Measurements from ENCODE around the gene EID2.

The EID2 gene

DNA sequence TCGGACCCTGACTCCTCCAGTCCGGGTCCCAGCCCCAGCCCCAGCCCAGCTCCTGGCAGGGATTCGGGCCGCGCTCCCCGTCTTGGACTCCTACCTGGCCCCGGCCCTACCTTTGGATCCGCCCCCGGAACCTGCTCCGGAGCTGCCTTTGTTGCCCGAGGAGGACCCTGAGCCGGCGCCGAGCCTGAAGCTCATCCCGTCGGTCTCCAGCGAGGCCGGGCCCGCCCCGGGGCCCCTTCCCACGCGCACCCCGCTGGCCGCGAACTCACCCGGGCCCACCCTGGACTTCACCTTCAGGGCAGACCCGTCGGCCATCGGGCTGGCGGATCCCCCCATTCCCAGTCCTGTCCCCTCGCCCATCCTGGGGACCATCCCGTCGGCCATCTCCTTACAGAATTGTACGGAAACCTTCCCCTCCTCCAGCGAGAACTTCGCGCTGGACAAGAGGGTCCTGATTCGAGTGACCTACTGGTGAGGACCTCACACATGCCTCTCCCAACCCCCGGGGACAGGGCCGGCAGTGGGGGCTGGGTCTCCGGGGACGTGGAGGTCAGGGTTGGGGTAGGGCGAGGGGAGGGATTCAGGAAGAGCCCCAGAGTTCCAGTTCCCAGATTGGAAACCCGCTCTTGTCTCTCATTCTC lies 24.3 kb downstream of the EID2 start:
- H3K56ac ChIP-seq (ENCODE audit: low read length) = peak overlapping the region; percentile 98
- no peak overlapping the region for H2AK5ac ChIP-seq (ENCODE audit: low read length)
- no peaks in the 10 kb centered on the region for H3K4me1 ChIP-seq (ENCODE audit: control insufficient read depth, low read depth, low read length)
- DNase-seq = no peak
- peak overlapping the region; percentile 45 for H3K4me2 ChIP-seq (ENCODE audit: low read length)
- H4K8ac ChIP-seq (ENCODE audit: low read depth, low read length) = no peak overlapping the region
- H3K27me3 ChIP-seq (ENCODE audit: insufficient read depth, low read length, poor library complexity) = peaks cover 2% of the 10 kb centered on the region
- peak overlapping the region; percentile 66 for H3K23ac ChIP-seq (ENCODE audit: low read length)
- H3K79me1 ChIP-seq (ENCODE audit: low read length) = peaks cover 5% of the 10 kb centered on the region
- no peak overlapping the region for H2BK15ac ChIP-seq (replicated peaks; ENCODE audit: low read depth)
- peak overlapping the region; percentile 60 for H3K18ac ChIP-seq (ENCODE audit: low read length)
- no CpG with 5 or more reads among the region's 44 CpGs for WGBS (ENCODE audit: extremely low coverage, insufficient coverage, low lambda C conversion rate)
- H2BK5ac ChIP-seq (ENCODE audit: low read length) = no peak overlapping the region
- no peaks in the 10 kb centered on the region for H3K36me3 ChIP-seq (ENCODE audit: control insufficient read depth, insufficient read depth, low read length)
- H3K27ac ChIP-seq (ENCODE audit: low read depth, low read length) = no peak overlapping the region
- peak overlapping the region; percentile 87 for H3K9ac ChIP-seq (ENCODE audit: low read length)
- H3K4me3 ChIP-seq (ENCODE audit: low read length) = peak overlapping the region; percentile 59
- peak overlapping the region; percentile 83 for H3K4ac ChIP-seq (ENCODE audit: low read depth, low read length)
- H2BK120ac ChIP-seq (ENCODE audit: low read depth, low read length) = no peak overlapping the region
- no peaks in the 10 kb centered on the region for H3K79me2 ChIP-seq (ENCODE audit: control insufficient read depth, insufficient read depth, low read length)
- no peak overlapping the region for H4K5ac ChIP-seq (ENCODE audit: low read length)

DNA sequence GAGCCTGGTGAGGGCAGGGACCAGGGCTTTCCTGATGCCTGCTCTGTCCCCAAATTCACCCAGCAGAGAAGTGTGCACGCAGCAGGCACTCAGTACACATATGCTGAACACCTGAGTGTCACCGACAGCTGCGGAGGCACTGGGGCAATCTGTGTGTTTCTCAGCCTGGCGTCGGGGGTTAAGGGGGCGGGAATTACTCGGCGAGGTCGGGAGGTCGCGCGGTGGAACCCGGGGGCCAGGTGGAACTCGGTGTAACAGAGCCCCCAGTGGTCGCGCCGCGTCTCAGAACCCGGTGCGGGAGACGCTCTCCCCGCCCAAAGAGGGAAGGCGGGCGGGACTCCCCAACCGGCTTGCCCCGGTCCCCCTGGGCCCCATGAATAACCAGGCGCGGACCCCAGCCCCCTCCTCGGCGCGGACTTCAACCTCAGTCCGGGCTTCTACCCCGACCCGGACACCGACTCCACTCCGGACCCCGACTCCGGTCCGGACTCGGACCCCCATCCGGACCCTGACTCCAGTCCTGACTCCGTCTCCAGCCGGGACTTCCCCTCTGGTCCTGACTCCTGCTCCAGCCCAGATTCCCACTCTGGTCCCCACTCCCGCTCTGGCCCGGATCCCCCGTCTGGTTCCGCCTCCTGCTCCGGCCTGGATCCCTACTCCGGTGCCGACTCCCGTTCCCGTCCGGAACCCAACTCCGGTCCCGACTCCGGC lies 25.0 kb downstream of the EID2 start, which contains the start of gene SELENOV:
TSS of gene SELENOV (plus strand) at position 300 of the 711 bp plus-strand sequence. CDS start at position 374, 74 bp downstream.
- Histone ChIP-seq H3K18ac (ENCODE audit: low read length) (peak within 1 kb of the TSS; percentile 60), H3K27ac (ENCODE audit: low read depth, low read length) (no peak within 1 kb of the TSS), H2BK5ac (ENCODE audit: low read length) (no peak within 1 kb of the TSS), H3K4me1 (ENCODE audit: control insufficient read depth, low read depth, low read length) (no peaks in the 10 kb centered on the region), H3K36me3 (ENCODE audit: control insufficient read depth, insufficient read depth, low read length) (no peaks in the 10 kb centered on the region), H3K27me3 (ENCODE audit: insufficient read depth, low read length, poor library complexity) (peaks cover 2% of the 10 kb centered on the region), H2BK15ac (replicated peaks; ENCODE audit: low read depth) (no peak within 1 kb of the TSS), H3K4me3 (ENCODE audit: low read length) (peak within 1 kb of the TSS; percentile 59), H3K79me1 (ENCODE audit: low read length) (peaks cover 5% of the 10 kb centered on the region), H4K5ac (ENCODE audit: low read length) (no peak within 1 kb of the TSS), H3K79me2 (ENCODE audit: control insufficient read depth, insufficient read depth, low read length) (no peaks in the 10 kb centered on the region), H2AK5ac (ENCODE audit: low read length) (no peak within 1 kb of the TSS), H3K56ac (ENCODE audit: low read length) (peak within 1 kb of the TSS; percentile 98), H2BK120ac (ENCODE audit: low read depth, low read length) (no peak within 1 kb of the TSS), H3K4ac (ENCODE audit: low read depth, low read length) (peak within 1 kb of the TSS; percentile 83), H3K9ac (ENCODE audit: low read length) (peak within 1 kb of the TSS; percentile 87), H3K23ac (ENCODE audit: low read length) (peak within 1 kb of the TSS; percentile 66), H4K8ac (ENCODE audit: low read depth, low read length) (no peak within 1 kb of the TSS), H3K4me2 (ENCODE audit: low read length) (peak within 1 kb of the TSS; percentile 45)
- peak; percentile 84 for DNase-seq
- WGBS (ENCODE audit: extremely low coverage, insufficient coverage, low lambda C conversion rate) = no CpG with 5 or more reads among the region's 56 CpGs

DNA sequence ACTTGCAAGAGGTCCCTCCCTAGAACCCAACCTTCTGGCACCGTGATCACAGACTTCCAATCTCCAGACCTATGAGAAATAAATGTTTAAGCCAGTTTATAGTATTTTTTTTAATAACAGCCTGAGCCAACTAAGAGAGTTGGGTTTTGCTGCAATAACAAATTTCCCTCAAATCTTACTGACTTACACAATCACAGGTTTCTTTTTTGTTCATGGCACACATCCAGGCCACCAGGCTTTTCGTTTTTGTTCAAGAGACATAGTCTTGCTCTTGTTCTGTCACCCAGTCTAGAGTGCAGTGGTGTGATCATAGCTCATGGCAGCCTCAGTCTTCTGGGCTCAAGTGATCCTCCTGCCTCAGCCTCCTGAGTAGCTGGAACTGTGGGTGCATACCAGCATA lies 27.0 kb downstream of the EID2 start:
- no peak overlapping the region for H3K4me2 ChIP-seq (ENCODE audit: low read length)
- no peak overlapping the region for H2BK15ac ChIP-seq (replicated peaks; ENCODE audit: low read depth)
- H2BK120ac ChIP-seq (ENCODE audit: low read depth, low read length) = no peak overlapping the region
- H3K9ac ChIP-seq (ENCODE audit: low read length) = no peak overlapping the region
- peaks cover 5% of the 10 kb centered on the region for H3K79me1 ChIP-seq (ENCODE audit: low read length)
- H3K36me3 ChIP-seq (ENCODE audit: control insufficient read depth, insufficient read depth, low read length) = no peaks in the 10 kb centered on the region
- no peak overlapping the region for H3K18ac ChIP-seq (ENCODE audit: low read length)
- H3K27ac ChIP-seq (ENCODE audit: low read depth, low read length) = no peak overlapping the region
- H3K4me1 ChIP-seq (ENCODE audit: control insufficient read depth, low read depth, low read length) = no peaks in the 10 kb centered on the region
- H3K56ac ChIP-seq (ENCODE audit: low read length) = no peak overlapping the region
- H3K4me3 ChIP-seq (ENCODE audit: low read length) = no peak overlapping the region
- DNase-seq = no peak
- no peak overlapping the region for H2BK5ac ChIP-seq (ENCODE audit: low read length)
- no peak overlapping the region for H4K5ac ChIP-seq (ENCODE audit: low read length)
- no CpG with 5 or more reads among the region's 2 CpGs for WGBS (ENCODE audit: extremely low coverage, insufficient coverage, low lambda C conversion rate)
- H4K8ac ChIP-seq (ENCODE audit: low read depth, low read length) = no peak overlapping the region
- H3K27me3 ChIP-seq (ENCODE audit: insufficient read depth, low read length, poor library complexity) = peaks cover 7% of the 10 kb centered on the region
- no peak overlapping the region for H2AK5ac ChIP-seq (ENCODE audit: low read length)
- no peak overlapping the region for H3K23ac ChIP-seq (ENCODE audit: low read length)
- H3K4ac ChIP-seq (ENCODE audit: low read depth, low read length) = no peak overlapping the region
- H3K79me2 ChIP-seq (ENCODE audit: control insufficient read depth, insufficient read depth, low read length) = no peaks in the 10 kb centered on the region

DNA sequence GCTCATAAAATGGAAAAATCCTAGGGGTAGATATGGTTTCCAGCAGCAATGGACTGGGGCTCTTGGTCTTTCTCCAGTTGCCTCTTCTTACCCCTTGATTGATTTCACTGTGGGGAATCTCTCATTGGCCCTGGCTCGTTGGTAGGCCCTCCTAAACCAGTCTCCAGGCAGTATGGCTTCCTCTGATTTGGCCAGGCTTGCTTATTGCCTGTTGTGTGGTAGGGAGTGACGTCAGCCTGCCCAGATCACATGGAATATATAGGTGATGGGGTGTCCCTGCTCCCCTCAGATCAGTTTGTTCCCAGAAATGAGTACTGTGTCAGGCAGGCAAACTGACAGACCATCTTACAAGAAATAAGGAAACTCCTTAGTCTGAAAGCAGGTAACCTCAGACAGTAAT lies 30.7 kb downstream of the EID2 start:
- Histone ChIP-seq H2BK5ac (ENCODE audit: low read length) (no peak overlapping the region), H3K27ac (ENCODE audit: low read depth, low read length) (no peak overlapping the region), H3K4ac (ENCODE audit: low read depth, low read length) (no peak overlapping the region), H4K5ac (ENCODE audit: low read length) (no peak overlapping the region), H2AK5ac (ENCODE audit: low read length) (no peak overlapping the region), H3K18ac (ENCODE audit: low read length) (no peak overlapping the region), H3K79me2 (ENCODE audit: control insufficient read depth, insufficient read depth, low read length) (no peaks in the 10 kb centered on the region), H2BK15ac (replicated peaks; ENCODE audit: low read depth) (no peak overlapping the region), H3K4me1 (ENCODE audit: control insufficient read depth, low read depth, low read length) (no peaks in the 10 kb centered on the region), H4K8ac (ENCODE audit: low read depth, low read length) (no peak overlapping the region), H3K56ac (ENCODE audit: low read length) (no peak overlapping the region), H2BK120ac (ENCODE audit: low read depth, low read length) (no peak overlapping the region), H3K79me1 (ENCODE audit: low read length) (no peaks in the 10 kb centered on the region), H3K4me3 (ENCODE audit: low read length) (no peak overlapping the region), H3K36me3 (ENCODE audit: control insufficient read depth, insufficient read depth, low read length) (no peaks in the 10 kb centered on the region), H3K23ac (ENCODE audit: low read length) (no peak overlapping the region), H3K4me2 (ENCODE audit: low read length) (no peak overlapping the region), H3K9ac (ENCODE audit: low read length) (no peak overlapping the region), H3K27me3 (ENCODE audit: insufficient read depth, low read length, poor library complexity) (peaks cover 17% of the 10 kb centered on the region)
- no CpG with 5 or more reads among the region's 2 CpGs for WGBS (ENCODE audit: extremely low coverage, insufficient coverage, low lambda C conversion rate)
- DNase-seq = no peak

DNA sequence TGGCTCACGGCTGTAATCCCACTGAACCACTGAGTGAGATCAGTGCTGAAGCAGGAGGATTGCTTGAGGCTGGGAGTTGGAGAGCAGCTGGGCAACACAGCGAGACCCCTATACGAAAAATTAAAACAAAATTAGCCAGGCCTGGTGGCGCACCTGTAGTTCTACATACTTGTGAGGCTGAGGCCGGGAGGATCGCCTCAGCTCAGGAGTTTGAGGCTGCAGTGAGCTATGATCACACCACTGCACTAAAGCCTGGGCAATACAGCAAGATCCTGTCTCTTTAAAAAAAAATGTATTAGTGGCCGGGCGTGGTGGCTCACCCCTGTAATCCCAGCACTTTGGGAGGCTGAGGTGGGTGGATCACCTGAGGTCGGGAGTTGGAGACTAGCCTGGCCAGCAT lies 31.3 kb downstream of the EID2 start:
- Histone ChIP-seq H3K36me3 (ENCODE audit: control insufficient read depth, insufficient read depth, low read length) (no peaks in the 10 kb centered on the region), H3K79me2 (ENCODE audit: control insufficient read depth, insufficient read depth, low read length) (no peaks in the 10 kb centered on the region), H2BK15ac (replicated peaks; ENCODE audit: low read depth) (no peak overlapping the region), H2BK5ac (ENCODE audit: low read length) (no peak overlapping the region), H3K4ac (ENCODE audit: low read depth, low read length) (no peak overlapping the region), H3K9ac (ENCODE audit: low read length) (no peak overlapping the region), H2BK120ac (ENCODE audit: low read depth, low read length) (no peak overlapping the region), H4K5ac (ENCODE audit: low read length) (no peak overlapping the region), H3K79me1 (ENCODE audit: low read length) (no peaks in the 10 kb centered on the region), H4K8ac (ENCODE audit: low read depth, low read length) (no peak overlapping the region), H3K18ac (ENCODE audit: low read length) (no peak overlapping the region), H3K23ac (ENCODE audit: low read length) (no peak overlapping the region), H3K4me3 (ENCODE audit: low read length) (no peak overlapping the region), H3K4me1 (ENCODE audit: control insufficient read depth, low read depth, low read length) (no peaks in the 10 kb centered on the region), H3K27ac (ENCODE audit: low read depth, low read length) (no peak overlapping the region), H2AK5ac (ENCODE audit: low read length) (no peak overlapping the region), H3K27me3 (ENCODE audit: insufficient read depth, low read length, poor library complexity) (peaks cover 15% of the 10 kb centered on the region), H3K4me2 (ENCODE audit: low read length) (no peak overlapping the region), H3K56ac (ENCODE audit: low read length) (no peak overlapping the region)
- no peak for DNase-seq
- WGBS (ENCODE audit: extremely low coverage, insufficient coverage, low lambda C conversion rate) = no CpG with 5 or more reads among the region's 9 CpGs

All from mesendoderm (in vitro differentiated cells).